GM21825 (cell line): Measurements from ENCODE around the gene RHOH.
"Not testable (repeated sequence)": the region's sequence is repeated elsewhere in the genome, so short reads cannot be mapped to it uniquely, and the experiment has no call there.

Experiments
- ATAC-seq: cut with Tn5 transposase; IDR thresholded peaks from one replicate; pipeline ENCODE4 v1.9.1; 2021; ENCODE audit warnings: mild to moderate bottlenecking, moderate library complexity; ENCODE audit not compliant: unreplicated experiment

RHOH gene

GRCh38 chr4:40256817-40257216 lies 60.0 kb downstream of the RHOH start:
- ATAC-seq: no peak

GRCh38 chr4:40258627-40259026 lies 61.8 kb downstream of the RHOH start:
- ATAC-seq: no peak

GRCh38 chr4:40261231-40262076 lies 64.6 kb downstream of the RHOH start:
- no peak for ATAC-seq

- no peak for ATAC-seq
Measured at GRCh38 chr4:40262077-40262528, 65.3 kb downstream of the RHOH start.

GRCh38 chr4:40262861-40263260 lies 66.0 kb downstream of the RHOH start:
- no peak for ATAC-seq

- ATAC-seq: no peak
Measured at GRCh38 chr4:40264497-40264896, 67.7 kb downstream of the RHOH start.

- ATAC-seq: no peak
Measured at GRCh38 chr4:40264995-40265909, 68.4 kb downstream of the RHOH start.

- ATAC-seq: no peak
Measured at GRCh38 chr4:40265910-40266274, 69.1 kb downstream of the RHOH start.

- no peak for ATAC-seq
Measured at GRCh38 chr4:40269133-40269532, 72.3 kb downstream of the RHOH start.

- ATAC-seq: no peak
Measured at GRCh38 chr4:40270609-40271008, 73.8 kb downstream of the RHOH start.

- no peak for ATAC-seq
Measured at GRCh38 chr4:40275065-40275730, 78.4 kb downstream of the RHOH start.

GRCh38 chr4:40276546-40276945 lies 79.7 kb downstream of the RHOH start:
- no peak for ATAC-seq

GRCh38 chr4:40280586-40280985 lies 83.8 kb downstream of the RHOH start:
- ATAC-seq: no peak

GRCh38 chr4:40281099-40281498 lies 84.3 kb downstream of the RHOH start:
- ATAC-seq: no peak

- ATAC-seq: no peak
Measured at GRCh38 chr4:40281913-40282312, 85.1 kb downstream of the RHOH start.

GRCh38 chr4:40282857-40283256 lies 86.0 kb downstream of the RHOH start:
- ATAC-seq: not testable (repeated sequence)

- no peak for ATAC-seq
Measured at GRCh38 chr4:40283413-40283812, 86.6 kb downstream of the RHOH start.

GRCh38 chr4:40283968-40284367 lies 87.1 kb downstream of the RHOH start:
- no peak for ATAC-seq

- no peak for ATAC-seq
Measured at GRCh38 chr4:40285692-40286091, 88.9 kb downstream of the RHOH start.

- ATAC-seq: no peak
Measured at GRCh38 chr4:40288566-40288965, 91.7 kb downstream of the RHOH start.
